ENCODE data around the gene POU3F1. TPM values are rescaled to one million over a fixed set of nuclear protein-coding genes. Genes with fewer than 3 reads are reported as not detected.

Gene POU3F1
- total and polyA plus RNA-seq, 4 donors = 2.3 to 4.9 (median 3.1) TPM

DNA sequence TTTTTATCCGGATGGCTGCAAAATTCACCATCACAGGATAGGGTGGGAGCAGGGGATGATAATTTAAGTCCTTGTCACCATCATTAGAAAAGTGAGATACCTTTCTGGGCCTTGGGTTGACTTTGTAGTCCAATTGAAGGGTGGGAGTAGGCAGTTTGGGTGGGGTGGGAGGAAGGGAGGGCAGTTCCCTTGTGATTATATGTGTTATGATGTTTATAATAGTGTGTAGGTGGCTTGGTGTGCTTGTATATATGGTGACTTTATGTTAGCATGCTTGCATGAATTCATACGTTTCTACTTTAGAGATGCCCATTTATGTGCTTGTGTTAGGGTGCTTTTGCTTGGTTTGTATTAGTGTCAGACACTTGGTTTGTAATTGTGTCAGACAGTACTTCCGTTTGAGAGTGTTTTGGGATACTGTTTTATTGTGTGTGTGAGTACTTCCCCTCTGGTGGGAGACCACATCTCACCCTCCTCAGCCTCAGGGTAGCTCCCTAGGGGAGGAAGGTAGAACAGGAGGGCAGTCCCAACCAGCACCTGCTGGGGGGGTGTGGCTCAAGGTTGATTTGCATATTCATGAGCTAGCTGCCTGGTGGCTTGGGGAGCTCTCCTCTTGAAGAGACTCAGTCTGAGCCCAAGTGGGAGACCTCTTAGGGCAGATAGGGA, 6.3 kb upstream of the POU3F1 start:
- Histone ChIP-seq H3K4me3 (ENCODE audit: low read depth, low read length) (no peak overlapping the region), H3K27ac (ENCODE audit: low read depth, low read length) (no peak overlapping the region), H3K4me1 (ENCODE audit: control insufficient read depth, insufficient read depth, low read length) (peaks cover 26% of the 10 kb centered on the region), H3K9me3 (ENCODE audit: control insufficient read depth, insufficient read depth, low read length) (no peaks in the 10 kb centered on the region), H3K27me3 (ENCODE audit: control insufficient read depth, insufficient read depth, low read length) (peaks cover 11% of the 10 kb centered on the region), H3K36me3 (ENCODE audit: control insufficient read depth, insufficient read depth, low read length) (no peaks in the 10 kb centered on the region)
- DNase-seq (ENCODE audit: low read depth in 4 of 6, low spot score in 6 of 6) = no peak
- WGBS (ENCODE audit: insufficient coverage) = 83% methylated on average over 1 of the region's 3 CpGs

DNA sequence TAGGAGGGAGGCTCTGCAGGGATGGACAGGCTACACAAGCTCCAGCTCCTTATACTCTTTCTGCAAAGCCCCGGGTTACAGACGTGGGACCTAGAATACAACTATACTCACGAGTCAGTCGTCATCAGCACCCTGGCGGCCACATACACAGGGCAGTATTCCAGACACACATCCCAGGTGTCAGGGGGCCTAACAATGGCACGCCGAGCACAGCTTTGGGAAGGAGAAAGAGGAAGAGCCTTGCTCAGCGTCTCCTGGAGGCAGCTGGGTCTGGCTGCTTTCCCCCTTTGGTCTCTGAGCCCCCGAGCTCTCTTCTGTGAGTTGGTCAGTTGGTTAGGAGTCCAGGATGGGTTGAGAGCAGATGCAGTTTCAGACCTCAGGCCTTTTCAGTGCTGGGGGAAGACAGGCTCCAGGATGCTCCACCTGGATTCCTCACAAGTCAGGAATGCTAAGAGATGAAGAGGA, 4.5 kb upstream of the POU3F1 start:
- no peaks in the 10 kb centered on the region for H3K36me3 ChIP-seq (ENCODE audit: control insufficient read depth, insufficient read depth, low read length)
- H3K4me3 ChIP-seq (ENCODE audit: low read depth, low read length) = no peak overlapping the region
- WGBS (ENCODE audit: insufficient coverage) = 66% methylated on average over 6 of the region's 9 CpGs
- H3K9me3 ChIP-seq (ENCODE audit: control insufficient read depth, insufficient read depth, low read length) = no peaks in the 10 kb centered on the region
- H3K27ac ChIP-seq (ENCODE audit: low read depth, low read length) = no peak overlapping the region
- peaks cover 33% of the 10 kb centered on the region for H3K4me1 ChIP-seq (ENCODE audit: control insufficient read depth, insufficient read depth, low read length)
- DNase-seq (ENCODE audit: low read depth in 4 of 6, low spot score in 6 of 6) = no peak
- peaks cover 16% of the 10 kb centered on the region for H3K27me3 ChIP-seq (ENCODE audit: control insufficient read depth, insufficient read depth, low read length)

DNA sequence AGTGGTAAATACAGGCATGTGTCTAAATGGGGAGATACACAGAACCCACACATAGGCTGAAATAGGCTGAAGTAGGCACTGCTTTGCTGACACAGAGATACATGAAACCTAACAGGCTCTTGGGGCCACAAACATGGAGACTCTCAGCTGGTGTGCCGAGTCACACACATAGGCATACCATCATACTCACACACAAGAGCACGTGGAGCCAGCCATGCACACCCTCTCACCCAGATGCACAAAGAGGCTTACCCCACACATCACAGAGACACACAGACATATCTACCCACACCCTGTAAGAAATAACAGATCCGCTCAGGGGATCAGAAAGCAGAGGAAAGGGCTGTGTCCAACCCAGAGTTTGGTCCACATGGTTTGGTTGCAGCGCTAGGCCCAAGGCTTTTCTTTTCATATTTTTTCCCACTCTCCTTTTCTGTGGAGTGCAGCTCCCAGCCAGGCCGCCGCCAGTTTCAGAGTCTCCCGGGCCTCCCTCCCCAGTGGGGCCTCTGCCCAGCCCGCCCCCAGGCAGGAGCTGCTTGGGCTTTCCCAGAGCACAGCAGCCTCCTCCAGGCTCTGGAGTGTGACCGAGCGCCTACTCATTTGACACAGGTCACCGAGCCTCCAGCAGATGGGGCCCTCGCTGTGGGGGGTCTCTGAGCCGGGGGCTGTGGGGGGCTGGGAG, 3.9 kb upstream of the POU3F1 start:
- Histone ChIP-seq H3K4me3 (ENCODE audit: low read depth, low read length) (no peak overlapping the region), H3K36me3 (ENCODE audit: control insufficient read depth, insufficient read depth, low read length) (no peaks in the 10 kb centered on the region), H3K4me1 (ENCODE audit: control insufficient read depth, insufficient read depth, low read length) (peaks cover 36% of the 10 kb centered on the region), H3K27ac (ENCODE audit: low read depth, low read length) (no peak overlapping the region), H3K9me3 (ENCODE audit: control insufficient read depth, insufficient read depth, low read length) (no peaks in the 10 kb centered on the region), H3K27me3 (ENCODE audit: control insufficient read depth, insufficient read depth, low read length) (peaks cover 19% of the 10 kb centered on the region)
- no peak for DNase-seq (ENCODE audit: low read depth in 4 of 6, low spot score in 6 of 6)
- WGBS (ENCODE audit: insufficient coverage) = 46% methylated on average over 12 of the region's 13 CpGs

DNA sequence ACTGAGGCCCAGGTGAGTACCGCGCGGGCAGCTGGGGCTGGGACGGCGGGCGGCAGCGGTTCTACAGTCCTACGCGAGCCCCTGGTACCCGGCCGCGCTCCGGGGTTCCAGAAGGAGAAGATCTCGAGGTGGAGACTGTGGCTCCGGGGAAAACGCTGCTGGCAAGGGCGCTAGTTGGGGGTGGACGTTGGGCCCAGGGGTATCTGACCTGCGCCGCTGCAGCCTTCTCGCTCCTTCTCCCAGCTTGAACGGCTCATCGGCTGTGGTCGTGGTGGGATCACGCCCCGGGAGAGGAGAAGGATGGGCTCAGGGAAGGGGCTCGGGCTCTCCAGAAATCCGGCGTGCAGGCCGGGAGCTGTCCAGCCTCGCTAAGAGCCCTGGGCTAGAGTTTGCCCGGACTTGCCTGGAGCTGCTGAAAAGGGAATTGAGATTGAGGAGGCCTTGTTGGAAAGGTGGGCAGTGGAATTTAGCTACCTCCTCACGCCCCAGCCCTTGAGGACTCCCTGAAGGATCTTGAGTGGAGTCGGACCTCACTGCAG, 1.1 kb upstream of the POU3F1 start:
- no peak for DNase-seq (ENCODE audit: low read depth in 4 of 6, low spot score in 6 of 6)
- 12% methylated on average over 33 of the region's 34 CpGs for WGBS (ENCODE audit: insufficient coverage)
- Histone ChIP-seq H3K4me1 (ENCODE audit: control insufficient read depth, insufficient read depth, low read length) (peaks cover 54% of the 10 kb centered on the region), H3K9me3 (ENCODE audit: control insufficient read depth, insufficient read depth, low read length) (no peaks in the 10 kb centered on the region), H3K4me3 (ENCODE audit: low read depth, low read length) (peak overlapping the region; percentile 51), H3K36me3 (ENCODE audit: control insufficient read depth, insufficient read depth, low read length) (no peaks in the 10 kb centered on the region), H3K27ac (ENCODE audit: low read depth, low read length) (no peak overlapping the region), H3K27me3 (ENCODE audit: control insufficient read depth, insufficient read depth, low read length) (peaks cover 43% of the 10 kb centered on the region)

DNA sequence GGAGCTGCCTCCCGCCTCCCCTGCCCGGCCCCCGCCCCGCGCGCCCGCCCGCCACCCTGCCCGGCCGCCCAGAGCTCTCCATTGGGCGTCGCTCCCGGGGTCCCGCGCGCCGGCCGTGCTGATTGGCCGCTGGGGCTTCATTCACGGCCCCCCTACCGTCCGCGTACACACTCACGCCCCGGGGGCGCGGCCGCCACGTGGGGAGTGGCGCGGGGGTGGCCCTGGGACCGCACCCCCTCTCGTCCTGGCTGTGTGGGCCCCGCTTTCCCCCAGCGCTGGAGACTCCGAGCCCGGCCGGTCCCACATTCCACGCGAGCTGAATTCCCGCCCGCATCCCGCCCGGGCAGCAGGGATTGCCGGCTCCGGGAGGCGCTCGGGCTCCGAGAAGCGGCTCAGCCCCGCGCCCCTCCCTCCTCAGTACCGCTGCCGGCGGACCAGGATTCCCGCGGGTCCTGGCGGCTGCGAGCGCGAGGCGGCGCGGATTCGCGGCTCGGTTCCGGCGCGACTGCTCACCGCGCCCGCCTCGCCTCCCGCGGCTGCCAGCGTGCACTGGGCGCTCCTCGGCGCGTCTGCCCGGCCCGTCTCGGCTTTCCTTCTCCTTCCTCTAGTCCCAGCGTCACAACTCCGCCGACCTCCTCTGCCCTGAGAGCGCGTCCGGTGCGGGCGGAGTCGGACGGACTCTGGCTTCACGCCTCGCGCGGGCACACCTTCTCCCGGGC, 450 bp upstream of the POU3F1 start:
- H3K4me3 ChIP-seq (ENCODE audit: low read depth, low read length) = peak overlapping the region; percentile 51
- H3K4me1 ChIP-seq (ENCODE audit: control insufficient read depth, insufficient read depth, low read length) = peaks cover 58% of the 10 kb centered on the region
- WGBS (ENCODE audit: insufficient coverage) = under 1% methylated on average over 96 of the region's 99 CpGs
- DNase-seq (ENCODE audit: low read depth in 4 of 6, low spot score in 6 of 6) = peak in 5 of 6 donors; percentile 63 to 97 (median 77)
- H3K36me3 ChIP-seq (ENCODE audit: control insufficient read depth, insufficient read depth, low read length) = peaks cover 3% of the 10 kb centered on the region
- peaks cover 50% of the 10 kb centered on the region for H3K27me3 ChIP-seq (ENCODE audit: control insufficient read depth, insufficient read depth, low read length)
- no peak overlapping the region for H3K27ac ChIP-seq (ENCODE audit: low read depth, low read length)
- no peaks in the 10 kb centered on the region for H3K9me3 ChIP-seq (ENCODE audit: control insufficient read depth, insufficient read depth, low read length)

DNA sequence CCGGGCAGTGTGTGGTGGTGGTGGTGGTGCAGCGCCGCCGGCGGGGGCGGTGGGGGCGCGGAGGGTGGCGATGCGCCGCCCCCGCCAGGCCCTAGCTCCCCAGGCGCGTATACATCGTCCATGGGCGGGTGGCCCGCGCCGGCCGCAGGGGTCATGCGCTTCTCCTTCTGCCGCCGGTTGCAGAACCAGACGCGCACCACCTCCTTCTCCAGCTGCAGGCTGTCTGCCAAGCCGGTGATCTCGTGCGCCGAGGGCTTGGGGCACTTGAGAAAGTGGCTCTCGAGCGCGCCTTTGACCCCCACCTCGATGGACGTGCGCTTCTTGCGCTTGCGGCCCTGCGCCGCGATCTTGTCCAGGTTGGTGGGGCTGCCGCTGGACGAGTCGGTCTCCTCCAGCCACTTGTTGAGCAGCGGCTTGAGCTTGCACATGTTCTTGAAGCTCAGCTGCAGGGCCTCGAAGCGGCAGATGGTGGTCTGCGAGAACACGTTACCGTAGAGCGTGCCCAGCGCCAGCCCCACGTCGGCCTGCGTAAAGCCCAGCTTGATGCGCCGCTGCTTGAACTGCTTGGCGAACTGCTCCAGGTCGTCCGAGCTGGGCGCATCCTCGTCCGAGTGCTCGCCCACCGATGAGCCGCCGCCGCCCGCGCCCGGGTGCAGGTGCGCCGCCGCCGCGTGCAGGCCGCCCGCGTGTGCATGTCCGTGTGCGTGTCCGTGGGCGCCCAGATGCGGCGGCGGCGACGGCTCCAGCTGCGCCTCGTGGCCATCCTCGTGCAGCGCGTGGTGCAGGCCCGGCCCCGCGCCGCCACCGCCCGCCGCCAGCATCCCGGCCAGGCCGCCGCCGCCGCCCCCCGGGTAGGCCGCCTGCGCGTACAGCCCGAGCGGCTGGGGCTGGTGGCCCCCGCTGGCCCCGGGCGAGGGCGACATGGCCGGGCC, 926 bp downstream of the POU3F1 start:
- H3K4me3 ChIP-seq (ENCODE audit: low read depth, low read length) = peak overlapping the region; percentile 47
- no peaks in the 10 kb centered on the region for H3K9me3 ChIP-seq (ENCODE audit: control insufficient read depth, insufficient read depth, low read length)
- no peak overlapping the region for H3K27ac ChIP-seq (ENCODE audit: low read depth, low read length)
- H3K27me3 ChIP-seq (ENCODE audit: control insufficient read depth, insufficient read depth, low read length) = peaks cover 61% of the 10 kb centered on the region
- peaks cover 48% of the 10 kb centered on the region for H3K4me1 ChIP-seq (ENCODE audit: control insufficient read depth, insufficient read depth, low read length)
- DNase-seq (ENCODE audit: low read depth in 4 of 6, low spot score in 6 of 6) = peak in 2 of 6 donors; percentile 51 to 56
- WGBS (ENCODE audit: insufficient coverage) = 1% methylated on average over 115 of the region's 115 CpGs
- H3K36me3 ChIP-seq (ENCODE audit: control insufficient read depth, insufficient read depth, low read length) = peaks cover 3% of the 10 kb centered on the region

DNA sequence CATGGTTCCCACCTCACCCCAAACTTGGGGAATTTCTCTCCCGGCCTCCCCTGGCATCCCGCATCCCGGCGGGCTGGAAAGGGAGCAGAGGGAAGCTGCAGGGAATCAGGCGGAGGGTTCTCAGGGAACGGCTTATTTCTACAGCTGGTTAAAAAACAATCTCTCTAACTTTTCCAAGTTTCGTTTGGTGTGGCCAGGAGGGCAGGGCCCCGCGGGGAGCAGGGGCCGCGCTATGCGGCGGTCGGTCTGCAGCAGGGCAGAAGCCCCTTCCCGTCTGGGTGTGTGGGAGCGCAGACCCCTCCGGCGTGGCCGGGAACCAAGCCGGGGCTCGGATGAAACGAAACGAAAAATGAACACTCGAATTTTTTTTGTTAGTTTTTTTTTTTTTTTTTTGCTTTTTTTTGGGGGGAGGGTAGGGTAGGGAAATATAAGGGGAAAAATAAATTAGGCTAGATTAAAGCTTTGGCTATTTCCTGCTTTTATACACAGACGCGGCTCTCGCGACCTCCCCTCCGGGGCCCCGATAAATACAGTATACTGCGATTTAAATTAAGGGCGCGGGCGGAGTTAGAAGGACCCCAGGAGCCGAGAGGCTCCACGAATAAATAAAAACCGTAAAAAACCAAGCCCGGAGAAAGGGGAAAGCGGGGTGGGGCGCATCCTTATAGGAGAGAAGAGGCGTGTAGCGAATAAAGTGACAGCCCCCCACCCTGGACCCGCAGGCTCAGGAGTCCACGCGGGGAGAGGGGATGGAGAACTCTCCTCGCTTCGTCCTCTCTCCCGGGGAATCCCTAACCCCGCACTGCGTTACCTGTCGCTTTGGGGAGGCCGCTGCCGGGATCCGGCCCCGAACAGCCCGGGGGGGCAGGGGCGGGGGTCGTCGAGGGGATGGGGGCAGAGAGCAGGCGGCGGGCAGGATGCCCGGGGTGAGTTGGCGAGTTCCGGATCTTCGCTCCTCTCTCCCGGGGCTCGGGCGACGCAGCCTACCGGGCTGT, 2.1 kb downstream of the POU3F1 start:
- Histone ChIP-seq H3K4me3 (ENCODE audit: low read depth, low read length) (peak overlapping the region; percentile 57), H3K4me1 (ENCODE audit: control insufficient read depth, insufficient read depth, low read length) (peaks cover 44% of the 10 kb centered on the region), H3K27me3 (ENCODE audit: control insufficient read depth, insufficient read depth, low read length) (peaks cover 62% of the 10 kb centered on the region), H3K9me3 (ENCODE audit: control insufficient read depth, insufficient read depth, low read length) (no peaks in the 10 kb centered on the region), H3K27ac (ENCODE audit: low read depth, low read length) (no peak overlapping the region), H3K36me3 (ENCODE audit: control insufficient read depth, insufficient read depth, low read length) (peaks cover 3% of the 10 kb centered on the region)
- peak in 1 of 6 donors; percentile 39 for DNase-seq (ENCODE audit: low read depth in 4 of 6, low spot score in 6 of 6)
- WGBS (ENCODE audit: insufficient coverage) = 2% methylated on average over 64 of the region's 70 CpGs

DNA sequence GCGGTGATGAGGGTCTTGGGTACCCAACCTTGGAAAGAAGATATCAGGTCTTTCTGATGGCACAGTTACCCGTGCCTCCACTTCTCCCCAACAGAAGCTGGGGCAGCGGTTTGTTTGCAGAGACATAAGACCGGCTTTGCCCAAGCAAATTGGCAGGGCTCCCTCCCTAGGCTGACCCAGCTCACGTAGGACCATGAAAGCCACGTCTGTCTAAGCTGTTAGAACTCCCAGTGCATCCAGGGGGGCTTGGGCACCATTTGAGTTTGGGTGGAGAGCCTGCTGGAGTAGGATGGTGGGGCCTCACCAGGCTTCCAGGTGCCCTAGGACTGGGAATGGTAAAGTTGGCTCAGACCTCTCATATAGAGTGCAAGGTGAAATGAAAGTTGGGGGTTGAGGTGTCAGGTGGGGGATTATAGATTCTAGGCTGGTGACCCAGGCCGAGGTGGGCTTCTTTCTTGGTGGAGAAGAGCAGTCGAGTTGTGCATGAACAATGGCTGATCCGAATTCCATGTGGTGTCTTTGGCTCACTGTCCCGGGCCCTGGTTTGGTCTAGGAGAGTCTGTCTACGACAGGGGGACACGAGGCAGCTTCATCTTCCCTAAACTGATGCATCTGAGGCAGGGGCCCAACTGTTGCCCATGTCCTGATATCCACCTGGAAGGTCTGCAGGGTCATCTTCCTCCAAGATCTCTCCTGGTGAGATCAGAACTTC, 3.4 kb downstream of the POU3F1 start:
- H3K4me1 ChIP-seq (ENCODE audit: control insufficient read depth, insufficient read depth, low read length) = peaks cover 46% of the 10 kb centered on the region
- WGBS (ENCODE audit: insufficient coverage) = 72% methylated on average over 10 of the region's 12 CpGs
- no peaks in the 10 kb centered on the region for H3K9me3 ChIP-seq (ENCODE audit: control insufficient read depth, insufficient read depth, low read length)
- no peak overlapping the region for H3K27ac ChIP-seq (ENCODE audit: low read depth, low read length)
- peaks cover 62% of the 10 kb centered on the region for H3K27me3 ChIP-seq (ENCODE audit: control insufficient read depth, insufficient read depth, low read length)
- H3K4me3 ChIP-seq (ENCODE audit: low read depth, low read length) = peak overlapping the region; percentile 57
- no peak for DNase-seq (ENCODE audit: low read depth in 4 of 6, low spot score in 6 of 6)
- peaks cover 3% of the 10 kb centered on the region for H3K36me3 ChIP-seq (ENCODE audit: control insufficient read depth, insufficient read depth, low read length)

All from spinal cord (tissue), 10 donors.